Measurements from ENCODE around the gene TMC8. TPM values are rescaled to one million over a fixed set of nuclear protein-coding genes. Genes with fewer than 3 reads are reported as not detected.

The TMC8 gene
- total RNA-seq, 1 experiment from 2014 or later: 0.32 TPM

DNA sequence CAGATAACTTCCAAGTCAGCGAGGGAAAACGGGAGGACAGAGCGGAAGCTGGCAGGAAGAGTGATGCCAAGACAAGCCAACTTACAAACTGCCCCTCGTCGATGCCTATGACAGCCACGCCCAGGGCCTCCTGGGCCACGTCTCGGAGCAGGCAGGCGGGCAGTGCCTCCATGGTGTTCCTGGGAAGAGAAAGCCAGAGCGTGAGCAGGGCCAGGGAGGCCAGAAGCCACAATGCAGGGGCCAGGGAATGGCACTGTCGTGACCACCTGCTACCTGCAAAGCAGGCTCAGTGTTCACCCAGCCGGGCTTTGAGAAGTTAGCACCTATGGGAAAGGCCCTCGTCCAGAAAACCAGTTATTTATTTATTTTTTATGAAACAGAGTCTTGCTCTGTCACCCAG lies 51.9 kb downstream of the TMC8 start:
- Histone ChIP-seq H3K36me3 (ENCODE audit: insufficient read depth, low read length, poor library complexity, severe bottlenecking) (peaks cover 67% of the 10 kb centered on the region), H3K27ac (ENCODE audit: low read depth, low read length, poor library complexity, severe bottlenecking) (no peak overlapping the region), H3K9me3 (ENCODE audit: low read depth, low read length, poor library complexity, severe bottlenecking) (no peaks in the 10 kb centered on the region), H3K4me3 (ENCODE audit: low read depth, low read length, poor library complexity, severe bottlenecking) (no peak overlapping the region), H3K4me1 (ENCODE audit: insufficient read depth, low read length, poor library complexity, severe bottlenecking) (peaks cover 9% of the 10 kb centered on the region), H3K27me3 (replicated peaks; ENCODE audit: insufficient read depth, low read depth, low read length, poor library complexity) (no peaks in the 10 kb centered on the region)
- POLR2A ChIA-PET (ENCODE audit: low non-redundant PET): no interaction called here
- CTCF ChIA-PET: no interaction called here
- BruUV-seq (replicated peaks): no TSS peak
- no peak for DNase-seq (ENCODE audit: low spot score)
- TF ChIP-seq EZH2 (IDR thresholded peaks at IDR 0.05; ENCODE audit: borderline replicate concordance, low read depth, low read length, poor library complexity, severe bottlenecking): no peak
- no peak for TF ChIP-seq CTCF (conservative IDR thresholded peaks at IDR 0.05; ENCODE audit: low read depth, low read length)
- intact Hi-C loops (cut with micrococcal nuclease; ENCODE audit: unreplicated experiment): no loop called here

- ChIA-PET POLR2A (ENCODE audit: low non-redundant PET) (no interaction called here), CTCF (no interaction called here)
- Histone ChIP-seq H3K4me3 (ENCODE audit: low read depth, low read length, poor library complexity, severe bottlenecking) (peak overlapping the region; percentile 7), H3K27me3 (replicated peaks; ENCODE audit: insufficient read depth, low read depth, low read length, poor library complexity) (no peaks in the 10 kb centered on the region), H3K4me1 (ENCODE audit: insufficient read depth, low read length, poor library complexity, severe bottlenecking) (peaks cover 17% of the 10 kb centered on the region), H3K36me3 (ENCODE audit: insufficient read depth, low read length, poor library complexity, severe bottlenecking) (peaks cover 58% of the 10 kb centered on the region), H3K27ac (ENCODE audit: low read depth, low read length, poor library complexity, severe bottlenecking) (no peak overlapping the region), H3K9me3 (ENCODE audit: low read depth, low read length, poor library complexity, severe bottlenecking) (no peaks in the 10 kb centered on the region)
- intact Hi-C loops (cut with micrococcal nuclease; ENCODE audit: unreplicated experiment): no loop called here
- BruUV-seq (replicated peaks): no TSS peak
- TF ChIP-seq EZH2 (IDR thresholded peaks at IDR 0.05; ENCODE audit: borderline replicate concordance, low read depth, low read length, poor library complexity, severe bottlenecking) (no peak), CTCF (conservative IDR thresholded peaks at IDR 0.05; ENCODE audit: low read depth, low read length) (no peak)
- DNase-seq (ENCODE audit: low spot score): no peak
Measured at GRCh38 chr17:78183916-78184315, 53.3 kb downstream of the TMC8 start.

GRCh38 chr17:78184351-78184750 lies 53.8 kb downstream of the TMC8 start:
- ChIA-PET CTCF (no interaction called here), POLR2A (ENCODE audit: low non-redundant PET) (no interaction called here)

More at GRCh38 chr17:78184351-78184750, 53.8 kb downstream of the TMC8 start:
- intact Hi-C loops (cut with micrococcal nuclease; ENCODE audit: unreplicated experiment): no loop called here
- no peak for DNase-seq (ENCODE audit: low spot score)
- Histone ChIP-seq H3K36me3 (ENCODE audit: insufficient read depth, low read length, poor library complexity, severe bottlenecking) (peaks cover 54% of the 10 kb centered on the region), H3K4me3 (ENCODE audit: low read depth, low read length, poor library complexity, severe bottlenecking) (peak overlapping the region; percentile 7), H3K4me1 (ENCODE audit: insufficient read depth, low read length, poor library complexity, severe bottlenecking) (peaks cover 17% of the 10 kb centered on the region), H3K27ac (ENCODE audit: low read depth, low read length, poor library complexity, severe bottlenecking) (no peak overlapping the region), H3K9me3 (ENCODE audit: low read depth, low read length, poor library complexity, severe bottlenecking) (no peaks in the 10 kb centered on the region), H3K27me3 (replicated peaks; ENCODE audit: insufficient read depth, low read depth, low read length, poor library complexity) (no peaks in the 10 kb centered on the region)
- TF ChIP-seq EZH2 (IDR thresholded peaks at IDR 0.05; ENCODE audit: borderline replicate concordance, low read depth, low read length, poor library complexity, severe bottlenecking) (no peak), CTCF (conservative IDR thresholded peaks at IDR 0.05; ENCODE audit: low read depth, low read length) (no peak)
- no TSS peak for BruUV-seq (replicated peaks)
